Brain microvascular endothelial cell (primary cell): Measurements from ENCODE around the gene ABHD12.
A peak's percentile ranks its signal among the peaks of the same experiment; 100 is the strongest.

Experiments
- DNase-seq: peaks from one replicate; pipeline ENCODE4 v3.0.0-alpha.2; 2020
- H3K27ac ChIP-seq: fragments of 250-450 bp; sonication (Bioruptor Pico); 2 replicates; pipeline ENCODE4 v1.5.1; 2020; ENCODE audit warnings: mild to moderate bottlenecking, moderate library complexity
- H3K27me3 ChIP-seq: fragments of 250-450 bp; sonication (Bioruptor Pico); replicated peaks from 2 replicates; pipeline ENCODE4 v1.5.1; 2020; ENCODE audit warnings: mild to moderate bottlenecking
- H3K36me3 ChIP-seq: fragments of 250-450 bp; sonication (Bioruptor Pico); replicated peaks from 2 replicates; pipeline ENCODE4 v1.5.1; 2020; ENCODE audit warnings: mild to moderate bottlenecking
- H3K4me3 ChIP-seq: 2 replicates; pipeline ENCODE4 v1.5.1; 2011; ENCODE audit warnings: low read depth, mild to moderate bottlenecking, control low read depth, low read length, moderate library complexity
- in situ Hi-C: cut with HindIII; loops from 2 replicates; pipeline ENCODE4 v1.10.0; 2017; ENCODE audit warnings: low sequenced_read_pairs, low pct_ligation_motif_present
- TF ChIP-seq, protein P1 (sequence below): IDR thresholded peaks from 2 replicates; pipeline ENCODE4 v1.5.1; 2011; ENCODE audit warnings: low read depth, mild to moderate bottlenecking, moderate library complexity, low read length, control low read depth, inconsistent platforms; ENCODE audit errors: missing control alignments

Gene ABHD12

DNA sequence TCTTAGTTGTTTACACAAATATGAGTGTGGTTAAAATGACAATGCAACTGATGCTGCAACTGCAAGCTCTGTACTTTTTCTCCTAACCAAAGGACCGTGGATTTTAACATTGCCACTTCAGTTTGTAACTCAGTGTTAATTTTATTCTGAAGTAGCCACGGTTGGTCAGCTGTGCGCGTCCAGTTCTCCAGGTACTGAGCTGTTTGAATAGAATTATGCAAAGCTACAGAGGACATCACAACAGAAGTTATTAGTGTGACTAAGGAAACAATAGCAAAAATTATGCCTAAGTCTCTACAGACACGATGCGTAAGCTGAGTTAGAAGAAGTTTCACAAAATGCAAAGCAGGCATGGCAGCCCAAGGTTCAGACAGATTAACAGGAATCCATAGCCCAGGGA is 4.4 kb upstream of the ABHD12 start:
- H3K27me3 ChIP-seq: no peaks in the 10 kb centered on the region
- TF ChIP-seq, protein P1, sequence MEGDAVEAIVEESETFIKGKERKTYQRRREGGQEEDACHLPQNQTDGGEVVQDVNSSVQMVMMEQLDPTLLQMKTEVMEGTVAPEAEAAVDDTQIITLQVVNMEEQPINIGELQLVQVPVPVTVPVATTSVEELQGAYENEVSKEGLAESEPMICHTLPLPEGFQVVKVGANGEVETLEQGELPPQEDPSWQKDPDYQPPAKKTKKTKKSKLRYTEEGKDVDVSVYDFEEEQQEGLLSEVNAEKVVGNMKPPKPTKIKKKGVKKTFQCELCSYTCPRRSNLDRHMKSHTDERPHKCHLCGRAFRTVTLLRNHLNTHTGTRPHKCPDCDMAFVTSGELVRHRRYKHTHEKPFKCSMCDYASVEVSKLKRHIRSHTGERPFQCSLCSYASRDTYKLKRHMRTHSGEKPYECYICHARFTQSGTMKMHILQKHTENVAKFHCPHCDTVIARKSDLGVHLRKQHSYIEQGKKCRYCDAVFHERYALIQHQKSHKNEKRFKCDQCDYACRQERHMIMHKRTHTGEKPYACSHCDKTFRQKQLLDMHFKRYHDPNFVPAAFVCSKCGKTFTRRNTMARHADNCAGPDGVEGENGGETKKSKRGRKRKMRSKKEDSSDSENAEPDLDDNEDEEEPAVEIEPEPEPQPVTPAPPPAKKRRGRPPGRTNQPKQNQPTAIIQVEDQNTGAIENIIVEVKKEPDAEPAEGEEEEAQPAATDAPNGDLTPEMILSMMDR: no peak
- in situ Hi-C loops: no loop called here

DNA sequence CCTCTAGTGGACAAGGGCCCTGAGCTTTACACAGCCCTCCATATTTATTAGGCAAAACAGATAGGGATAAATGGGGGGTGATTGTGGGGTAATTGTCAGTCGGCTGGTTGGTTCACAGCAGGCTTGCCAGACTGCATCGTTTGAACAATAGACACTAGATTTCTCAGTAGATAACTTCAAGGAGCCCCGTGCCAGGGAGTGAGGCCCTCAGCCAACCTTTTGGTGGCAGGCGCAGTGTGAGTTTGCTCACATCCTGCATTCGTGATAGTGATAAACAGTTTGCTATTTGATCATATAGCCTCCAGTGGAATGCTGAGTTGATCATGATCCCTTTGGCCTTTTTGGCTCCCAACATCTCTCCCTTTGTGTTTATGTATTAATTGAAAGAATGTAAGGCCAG is 3.6 kb upstream of the ABHD12 start:
- Histone ChIP-seq H3K27me3 (no peaks in the 10 kb centered on the region), H3K4me3 (no peak overlapping the region), H3K27ac (no peak overlapping the region), H3K36me3 (no peaks in the 10 kb centered on the region)
- TF ChIP-seq, protein P1: no peak
- in situ Hi-C loops: no loop called here
- no peak for DNase-seq

More for the DNA sequence above, 4.4 kb upstream of the ABHD12 start:
- Histone ChIP-seq H3K4me3 (no peak overlapping the region), H3K27ac (no peak overlapping the region), H3K36me3 (no peaks in the 10 kb centered on the region)
- no peak for DNase-seq

DNA sequence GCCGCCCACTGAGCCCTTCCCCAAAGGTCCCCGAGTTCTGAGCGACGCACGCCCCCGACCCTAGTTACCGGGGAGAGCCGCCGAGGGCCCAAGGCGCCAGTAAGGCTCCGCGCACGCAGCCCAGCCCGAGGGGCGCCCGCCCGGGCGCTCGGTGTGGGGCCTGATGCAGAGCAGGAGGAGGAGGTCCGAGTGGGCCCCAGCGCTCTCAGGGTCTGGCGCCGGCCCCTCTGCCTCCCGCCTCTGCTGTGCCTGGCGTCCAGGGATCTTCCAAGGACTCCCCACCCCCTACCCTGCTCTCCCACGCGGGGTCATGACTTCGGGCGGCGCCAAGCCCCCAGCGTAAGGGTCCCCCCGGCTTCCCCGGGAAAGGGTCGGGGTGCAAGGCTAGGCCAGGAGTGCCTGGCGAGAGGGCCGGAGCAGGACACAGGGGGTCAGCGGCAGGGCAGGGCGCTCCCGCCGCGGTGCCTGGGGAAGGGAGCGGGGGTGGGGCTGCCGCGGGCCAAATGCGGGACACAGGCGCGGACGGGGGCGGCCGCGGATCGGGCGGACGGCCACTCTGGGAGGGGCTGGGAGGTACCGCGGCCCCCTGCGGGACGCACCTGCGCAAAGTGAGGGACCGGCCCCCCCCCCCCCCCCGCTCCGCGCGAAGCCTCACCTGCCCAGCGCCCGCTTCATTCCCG is 637 bp downstream of the ABHD12 start:
- H3K4me3 ChIP-seq: peak overlapping the region; percentile 82
- in situ Hi-C loops: no loop called here
- no peaks in the 10 kb centered on the region for H3K36me3 ChIP-seq
- peak overlapping the region; percentile 88 for H3K27ac ChIP-seq
- TF ChIP-seq, protein P1: no peak
- no peaks in the 10 kb centered on the region for H3K27me3 ChIP-seq
- DNase-seq: no peak

DNA sequence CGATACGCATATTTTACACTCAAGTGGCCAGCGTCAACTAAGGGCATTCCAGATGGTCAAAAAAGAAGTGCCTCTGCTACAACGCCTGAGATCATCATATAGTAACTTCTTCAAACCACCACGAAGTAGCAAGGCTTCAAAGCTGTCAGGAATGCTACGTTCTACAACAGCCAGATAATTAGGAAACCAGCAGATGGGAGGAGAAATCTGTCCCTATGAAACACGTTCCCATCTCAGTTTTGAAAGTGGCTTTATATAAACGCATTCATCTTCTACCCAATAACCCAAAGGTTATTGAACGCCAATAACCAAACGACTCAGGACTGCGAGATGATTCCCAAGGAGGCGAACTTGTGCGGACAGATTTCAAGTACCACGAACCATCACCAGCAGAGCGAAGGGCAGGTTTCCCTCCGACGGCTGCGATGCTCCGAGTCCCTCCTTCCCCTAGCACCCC is 1.2 kb downstream of the ABHD12 start:
- H3K27ac ChIP-seq: peak overlapping the region; percentile 88
- peak; percentile 23 for DNase-seq
- peak overlapping the region; percentile 82 for H3K4me3 ChIP-seq
- H3K27me3 ChIP-seq: no peaks in the 10 kb centered on the region
- TF ChIP-seq, protein P1: no peak
- in situ Hi-C loops: no loop called here
- no peaks in the 10 kb centered on the region for H3K36me3 ChIP-seq

GRCh38 chr20:25382704-25383370 is 7.8 kb downstream of the ABHD12 start:
- in situ Hi-C loops: no loop called here
- H3K27me3 ChIP-seq: no peaks in the 10 kb centered on the region
- TF ChIP-seq, protein P1: no peak
- no peak overlapping the region for H3K4me3 ChIP-seq
- H3K36me3 ChIP-seq: no peaks in the 10 kb centered on the region
- no peak overlapping the region for H3K27ac ChIP-seq
- DNase-seq: no peak
